Urinary bladder (tissue), 4 donors: ENCODE data around the gene DGLUCY. TPM values are rescaled to one million over a fixed set of nuclear protein-coding genes. Genes with fewer than 3 reads are reported as not detected.
"Not testable (repeated sequence)": the region's sequence is repeated elsewhere in the genome, so short reads cannot be mapped to it uniquely, and the experiment has no call there.

Source experiments
- DNase-seq: peaks from one replicate; pipeline ENCODE4 v3.0.0-alpha.2; 2015; ENCODE audit errors: extremely low spot score
- H3K27ac ChIP-seq: one replicate; pipeline ENCODE4 v1.5.1; 2013; ENCODE audit warnings: low read depth, mild to moderate bottlenecking, moderate library complexity
- H3K36me3 ChIP-seq: one replicate; pipeline ENCODE4 v1.6.1; 2013; ENCODE audit warnings: mild to moderate bottlenecking, moderate library complexity; ENCODE audit not compliant: insufficient read depth
- H3K4me1 ChIP-seq: one replicate; pipeline ENCODE4 v1.6.1; 2013; ENCODE audit warnings: mild to moderate bottlenecking, moderate library complexity; ENCODE audit not compliant: insufficient read depth
- H3K4me3 ChIP-seq: one replicate; pipeline ENCODE4 v1.5.1; 2013; ENCODE audit warnings: low read depth, low read length
- WGBS: extraction: QIAGEN DNeasy Blood & Tissue Kit; methylation state at CpG from one replicate; pipeline ENCODE4 v1.1.7; 2013; 5-methylcytosine and 5-hydroxymethylcytosine counted together
- polyA plus RNA-seq: library from polyadenylated mRNA; stranded (reverse); fragments of 200-250 nt; gene quantifications from one replicate; pipeline ENCODE4 v1.2.3, GENCODE V29; 2013
- total RNA-seq: library from RNA; depleted of rRNA; stranded (reverse); fragments of >200 nt; gene quantifications from one replicate; pipeline ENCODE4 v1.2.3, GENCODE V29; 2014
- donor health status: healthy with polysubstance abuse.
- donor health status: healthy.

Gene DGLUCY, protein sequence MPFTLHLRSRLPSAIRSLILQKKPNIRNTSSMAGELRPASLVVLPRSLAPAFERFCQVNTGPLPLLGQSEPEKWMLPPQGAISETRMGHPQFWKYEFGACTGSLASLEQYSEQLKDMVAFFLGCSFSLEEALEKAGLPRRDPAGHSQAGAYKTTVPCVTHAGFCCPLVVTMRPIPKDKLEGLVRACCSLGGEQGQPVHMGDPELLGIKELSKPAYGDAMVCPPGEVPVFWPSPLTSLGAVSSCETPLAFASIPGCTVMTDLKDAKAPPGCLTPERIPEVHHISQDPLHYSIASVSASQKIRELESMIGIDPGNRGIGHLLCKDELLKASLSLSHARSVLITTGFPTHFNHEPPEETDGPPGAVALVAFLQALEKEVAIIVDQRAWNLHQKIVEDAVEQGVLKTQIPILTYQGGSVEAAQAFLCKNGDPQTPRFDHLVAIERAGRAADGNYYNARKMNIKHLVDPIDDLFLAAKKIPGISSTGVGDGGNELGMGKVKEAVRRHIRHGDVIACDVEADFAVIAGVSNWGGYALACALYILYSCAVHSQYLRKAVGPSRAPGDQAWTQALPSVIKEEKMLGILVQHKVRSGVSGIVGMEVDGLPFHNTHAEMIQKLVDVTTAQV
- 44.6 TPM for total RNA-seq
- polyA plus RNA-seq, result 55.9 TPM

DNA sequence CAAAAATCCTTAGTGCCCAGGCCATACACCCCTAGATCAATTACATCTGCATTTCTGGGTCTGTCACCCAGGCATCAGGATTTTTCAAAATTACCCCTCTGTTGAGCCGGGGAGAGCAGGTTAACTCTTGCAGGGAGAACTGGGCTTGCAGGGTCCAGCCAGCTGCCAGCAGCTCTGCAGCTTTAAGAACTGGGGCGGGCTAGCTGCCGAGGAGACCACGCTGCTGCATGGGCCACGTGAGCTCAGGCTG lies at the start of gene DGLUCY:
Gene DGLUCY, plus strand, starts transcription at position 245 of the 250 bp plus-strand sequence. CDS start 46,222 bp downstream, outside the sequence.
- under 1% methylated on average over 5 of the region's 5 CpGs for WGBS

DNA sequence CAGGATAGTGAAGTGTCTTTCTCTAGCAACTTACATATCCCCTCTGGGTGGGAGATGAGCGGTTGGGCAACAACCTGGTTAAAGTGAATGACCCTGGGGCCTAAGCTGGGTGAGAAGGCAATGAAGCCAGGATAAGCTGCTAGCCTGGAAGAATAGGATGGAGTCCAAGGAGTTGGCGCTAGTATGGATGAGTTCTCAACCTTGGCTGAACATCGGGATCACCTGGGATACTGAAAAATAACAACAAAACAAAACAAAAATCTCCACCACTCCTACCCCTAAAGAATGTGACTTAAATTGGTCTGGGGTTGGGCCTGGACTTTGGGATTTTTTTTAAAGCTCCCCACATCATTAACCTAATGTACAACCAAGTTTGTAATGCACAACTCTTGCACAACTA lies 48.6 kb upstream of the DGLUCY start:
- WGBS, result 49% methylated on average over 3 of the region's 3 CpGs
- DNase-seq, result no peak
- no peak overlapping the region for H3K27ac ChIP-seq

More for the DNA sequence above, at the start of gene DGLUCY:
- DNase-seq, result no peak
- Histone ChIP-seq H3K4me1 (no peaks in the 10 kb centered on the region), H3K36me3 (no peaks in the 10 kb centered on the region), H3K27ac (peak within 1 kb of the TSS; percentile 86), H3K4me3 (peak within 1 kb of the TSS; percentile 57)

GRCh38 chr14:91067186-91067585 lies 46.7 kb upstream of the DGLUCY start:
- H3K4me3 ChIP-seq, result no peak overlapping the region
- no peak overlapping the region for H3K27ac ChIP-seq
- WGBS, result 96% methylated on average over 1 of the region's 1 CpG
- no peaks in the 10 kb centered on the region for H3K36me3 ChIP-seq
- no peak for DNase-seq
- H3K4me1 ChIP-seq, result no peaks in the 10 kb centered on the region

More for the DNA sequence above, 48.6 kb upstream of the DGLUCY start:
- no peak overlapping the region for H3K4me3 ChIP-seq
- H3K4me1 ChIP-seq, result no peaks in the 10 kb centered on the region
- H3K36me3 ChIP-seq, result no peaks in the 10 kb centered on the region

DNA sequence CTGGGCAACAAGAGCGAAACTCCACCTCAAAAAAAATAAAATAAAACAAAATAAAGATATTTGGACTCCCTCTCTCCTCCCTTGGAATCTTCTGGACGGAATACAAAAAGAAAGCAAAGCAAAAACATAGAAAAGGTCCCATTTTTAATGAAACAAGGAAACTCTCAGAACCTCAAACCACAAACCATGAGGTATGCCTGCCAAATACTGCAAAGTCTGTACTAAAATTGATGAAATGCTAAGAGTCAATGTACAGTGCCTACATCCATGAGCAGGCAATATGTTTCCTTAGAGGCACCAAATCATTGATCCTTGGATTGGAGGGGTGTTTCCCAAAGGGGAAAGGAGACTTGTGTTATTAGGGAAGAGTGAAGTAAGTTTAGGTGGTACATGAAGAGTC lies 45.2 kb upstream of the DGLUCY start:
- DNase-seq, result no peak
- H3K36me3 ChIP-seq, result no peaks in the 10 kb centered on the region
- H3K27ac ChIP-seq, result no peak overlapping the region
- H3K4me3 ChIP-seq, result no peak overlapping the region
- no peaks in the 10 kb centered on the region for H3K4me1 ChIP-seq
- WGBS, result 93% methylated on average over 2 of the region's 2 CpGs

DNA sequence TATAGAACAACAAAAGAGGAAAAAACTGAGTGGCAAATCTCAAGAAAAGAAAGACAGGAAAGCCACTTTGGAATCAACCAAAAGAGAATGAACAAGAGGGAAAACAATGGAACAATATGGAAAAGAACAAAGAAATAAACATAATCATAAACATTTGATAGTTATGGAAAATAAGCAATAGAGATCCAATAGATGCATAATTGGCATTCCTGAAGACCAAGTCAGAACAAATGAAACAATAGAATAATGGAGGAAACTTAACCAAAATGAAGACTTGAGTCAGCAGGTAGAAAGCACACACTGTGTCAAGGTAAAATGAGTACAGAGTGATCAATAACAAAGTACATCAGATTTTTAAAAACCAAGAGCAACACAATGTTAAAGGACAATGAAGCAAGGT lies 43.3 kb upstream of the DGLUCY start:
- no peaks in the 10 kb centered on the region for H3K36me3 ChIP-seq
- no peak for DNase-seq
- H3K4me3 ChIP-seq, result no peak overlapping the region
- H3K4me1 ChIP-seq, result no peaks in the 10 kb centered on the region
- no peak overlapping the region for H3K27ac ChIP-seq

GRCh38 chr14:91075553-91075952 lies 38.3 kb upstream of the DGLUCY start:
- no peak overlapping the region for H3K27ac ChIP-seq
- 91% methylated on average over 5 of the region's 5 CpGs for WGBS
- H3K4me3 ChIP-seq, result no peak overlapping the region
- no peaks in the 10 kb centered on the region for H3K36me3 ChIP-seq
- DNase-seq, result no peak
- no peaks in the 10 kb centered on the region for H3K4me1 ChIP-seq

DNA sequence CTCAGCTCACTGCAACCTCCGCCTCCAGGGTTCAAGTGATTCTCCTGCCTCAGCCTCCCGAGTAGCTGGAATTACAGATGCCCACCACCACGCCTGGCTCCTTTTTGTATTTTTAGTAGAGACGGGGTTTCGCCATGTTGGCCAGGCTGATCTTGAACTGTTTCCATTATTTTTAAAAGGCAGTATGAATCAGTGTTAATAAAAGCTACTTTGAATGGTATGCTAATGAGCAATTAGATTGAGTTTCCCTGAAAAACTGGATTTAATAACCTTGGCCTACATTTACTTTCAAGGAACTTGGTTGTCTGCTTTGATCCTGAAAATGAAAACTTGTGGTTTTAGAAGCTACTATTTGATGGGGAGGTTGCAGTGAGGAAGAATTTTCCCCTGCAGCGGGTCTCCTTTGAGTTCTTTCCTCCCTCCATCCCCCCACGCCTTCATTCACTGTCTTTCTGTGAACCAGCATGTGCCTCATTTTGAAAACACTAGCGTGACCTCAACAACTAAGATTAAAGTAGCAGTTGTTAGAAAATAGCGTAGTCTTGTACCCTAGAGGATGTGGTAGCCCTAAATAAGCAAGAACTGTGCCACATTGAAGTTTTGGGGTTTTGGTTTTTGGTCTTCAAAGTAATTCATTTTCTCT lies 35.7 kb upstream of the DGLUCY start:
- no peak overlapping the region for H3K27ac ChIP-seq
- no peak overlapping the region for H3K4me3 ChIP-seq
- 92% methylated on average over 9 of the region's 9 CpGs for WGBS
- no peaks in the 10 kb centered on the region for H3K36me3 ChIP-seq
- no peaks in the 10 kb centered on the region for H3K4me1 ChIP-seq
- DNase-seq, result no peak

GRCh38 chr14:91080071-91080470 lies 33.8 kb upstream of the DGLUCY start:
- Histone ChIP-seq H3K27ac (no peak overlapping the region), H3K36me3 (no peaks in the 10 kb centered on the region), H3K4me3 (no peak overlapping the region), H3K4me1 (no peaks in the 10 kb centered on the region)
- DNase-seq, result no peak
- 95% methylated on average over 6 of the region's 6 CpGs for WGBS

- 89% methylated on average over 3 of the region's 3 CpGs for WGBS
- no peak overlapping the region for H3K4me3 ChIP-seq
- DNase-seq, result no peak
- no peaks in the 10 kb centered on the region for H3K36me3 ChIP-seq
- no peak overlapping the region for H3K27ac ChIP-seq
- no peaks in the 10 kb centered on the region for H3K4me1 ChIP-seq
These were observed 31.6 kb upstream of the DGLUCY start for GRCh38 chr14:91082282-91082681.

DNA sequence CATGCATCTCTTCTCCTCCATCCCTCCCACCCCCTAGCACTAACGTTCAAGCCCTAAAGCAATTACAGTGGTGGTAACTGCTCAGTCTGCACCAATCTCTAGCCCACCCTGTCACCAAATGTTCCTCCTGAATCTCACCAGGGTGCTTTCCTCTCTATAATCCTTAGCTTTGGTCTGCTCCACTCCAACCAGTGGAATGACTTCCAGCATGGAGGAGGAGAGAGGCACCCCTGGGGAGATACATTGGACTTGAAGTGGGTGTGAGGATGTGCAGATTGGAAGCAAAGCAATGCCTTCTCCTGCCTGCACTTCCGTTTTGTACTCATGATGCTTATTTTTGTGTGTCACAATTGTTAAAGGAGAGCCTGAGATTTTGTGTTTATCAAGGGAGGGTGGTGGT lies 29.4 kb upstream of the DGLUCY start:
- no peak for DNase-seq
- 61% methylated on average over 2 of the region's 2 CpGs for WGBS
- Histone ChIP-seq H3K27ac (no peak overlapping the region), H3K4me3 (no peak overlapping the region), H3K36me3 (no peaks in the 10 kb centered on the region), H3K4me1 (no peaks in the 10 kb centered on the region)

DNA sequence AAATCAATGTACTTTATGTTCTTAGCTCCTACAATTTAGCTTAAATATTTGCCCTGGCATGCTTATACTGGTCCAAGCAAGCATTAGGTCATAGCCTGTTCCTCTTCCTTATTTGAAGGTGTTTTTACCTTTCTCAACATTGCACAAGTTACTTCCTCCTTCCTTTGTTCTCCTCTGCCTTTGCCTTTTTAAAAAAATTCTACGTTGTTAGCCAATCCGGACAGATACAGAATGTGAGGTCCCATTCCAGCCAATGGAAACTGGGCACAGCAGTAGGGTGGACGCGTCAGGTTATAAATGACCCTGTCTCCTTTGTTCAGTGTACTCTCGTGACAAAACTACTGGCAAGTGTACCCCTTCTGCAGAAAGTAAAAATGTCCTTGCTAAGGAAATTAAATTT lies 26.4 kb upstream of the DGLUCY start:
- 76% methylated on average over 5 of the region's 5 CpGs for WGBS
- H3K36me3 ChIP-seq, H3K4me1 ChIP-seq, H3K4me3 ChIP-seq, H3K27ac ChIP-seq: not testable (repeated sequence)
- peak; percentile 32 for DNase-seq

DNA sequence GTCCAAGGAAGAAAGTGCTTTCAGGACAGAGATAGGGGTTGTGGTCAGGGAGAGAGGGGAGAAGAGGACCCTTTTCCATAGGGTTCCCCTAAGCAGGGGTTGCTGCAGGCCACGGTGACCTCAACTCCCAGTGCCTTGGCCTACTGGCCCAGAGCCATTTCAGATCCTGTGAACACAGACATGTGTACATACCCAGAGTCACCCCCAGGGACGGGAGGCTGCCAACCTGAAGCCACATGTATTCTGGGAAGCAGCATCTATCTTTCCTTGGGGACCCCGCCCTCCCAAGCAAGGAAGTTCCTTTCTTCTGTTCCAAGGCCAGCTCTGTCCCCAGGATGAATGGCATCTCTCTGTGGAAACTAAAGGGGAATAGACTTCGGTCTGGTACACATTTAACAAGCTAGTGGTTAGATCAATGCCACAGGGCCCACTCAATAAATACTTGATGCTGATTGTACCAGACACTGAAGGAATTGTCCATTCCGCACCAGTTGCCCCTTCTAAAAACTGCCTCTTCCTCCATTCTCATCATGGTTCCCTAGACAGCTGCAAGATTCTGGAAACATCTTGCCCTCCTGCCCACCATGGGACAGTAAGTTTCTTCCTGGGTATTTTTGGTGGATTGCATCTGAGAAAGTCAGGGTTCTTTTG lies 25.2 kb upstream of the DGLUCY start:
- no peak overlapping the region for H3K27ac ChIP-seq
- WGBS, result 89% methylated on average over 5 of the region's 5 CpGs
- no peak for DNase-seq
- no peaks in the 10 kb centered on the region for H3K36me3 ChIP-seq
- no peak overlapping the region for H3K4me3 ChIP-seq
- no peaks in the 10 kb centered on the region for H3K4me1 ChIP-seq

DNA sequence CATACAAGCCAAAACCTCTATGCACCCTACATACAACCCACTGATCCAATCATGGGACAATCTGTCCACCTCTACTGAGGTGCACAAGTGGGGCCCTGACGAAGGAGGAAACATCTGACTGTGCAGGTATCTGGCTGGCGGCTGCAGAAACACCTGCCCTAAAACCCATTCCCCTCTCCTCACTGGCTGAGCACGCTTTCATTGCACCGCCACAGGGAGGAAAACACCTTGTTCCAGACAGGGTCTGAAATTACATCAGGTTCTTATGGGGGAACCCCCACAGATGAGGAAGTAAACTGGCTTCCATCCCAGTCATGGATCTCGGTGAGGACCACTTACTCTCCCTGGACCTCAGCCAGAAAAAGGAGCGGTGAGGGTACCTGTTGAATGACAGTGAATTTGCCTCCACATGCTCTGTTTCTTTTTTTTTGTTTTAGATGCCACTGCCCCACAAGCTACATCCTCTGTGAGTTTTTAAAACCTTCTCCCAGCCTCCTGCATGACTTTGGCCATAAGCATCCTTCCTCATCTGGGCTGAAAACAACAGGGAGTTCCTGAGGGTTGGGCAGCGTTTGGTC lies 23.8 kb upstream of the DGLUCY start:
- WGBS, result 91% methylated on average over 7 of the region's 7 CpGs
- Histone ChIP-seq H3K27ac (no peak overlapping the region), H3K36me3 (no peaks in the 10 kb centered on the region), H3K4me1 (no peaks in the 10 kb centered on the region), H3K4me3 (no peak overlapping the region)
- no peak for DNase-seq
